GM12878 (cell line): ENCODE data around the gene RTN4RL1. TPM values are rescaled to one million over a fixed set of nuclear protein-coding genes. Genes with fewer than 3 reads are reported as not detected.

Experiments used
- ATAC-seq: fragments of 200-7000 bp; cut with Tn5 transposase; 3 replicates; pipeline ENCODE4 v1.9.1; 2020; ENCODE audit warnings: mild to moderate bottlenecking, moderate library complexity
- BruUV-seq: library from RNA; stranded (reverse); fragments of 400-500 nt; replicated peaks from 2 replicates; lab custom pipeline; 2021; lab: Mats Ljungman, UMichigan
- CTCF ChIA-PET: fragments of 300-600 bp; sonication (Branson Sonifier 250); formaldehyde crosslinking; extraction: SDS; loops from one replicate; lab custom pipeline; 2021; ENCODE audit warnings: inconsistent platforms; lab: Yijun Ruan, JAX
- POLR2A ChIA-PET: fragments of 350-600 bp; formaldehyde crosslinking; extraction: SDS; loops from one replicate; lab custom pipeline; 2021; ENCODE audit warnings: inconsistent platforms; lab: Charles Lee
- RAD21 ChIA-PET: fragments of 300-600 bp; sonication (Branson Sonifier 250); formaldehyde crosslinking; loops from one replicate; lab custom pipeline; 2023; ENCODE audit warnings: antibody characterized with exemption; ENCODE audit not compliant: unreplicated experiment; lab: Charles Lee
- SMC1A ChIA-PET: fragments of 300-600 bp; sonication (Branson Sonifier 250); formaldehyde crosslinking; loops from one replicate; lab custom pipeline; 2023; ENCODE audit not compliant: unreplicated experiment, uncharacterized antibody; lab: Charles Lee
- DNase-seq: peaks from one replicate; pipeline ENCODE4 v3.0.0-alpha.2; 2011; ENCODE audit warnings: low read depth, low spot score
- FAIRE-seq: peaks from 3 replicates; lab custom pipeline; 2011; peaks lifted over from hg19 to GRCh38; lab: Jason Lieb, UNC
- H2AFZ ChIP-seq: 2 replicates; pipeline ENCODE4 v1.6.0; 2011; ENCODE audit warnings: low read depth, low read length, control low read depth; ENCODE audit not compliant: control insufficient read depth
- H3K27ac ChIP-seq: 2 replicates; pipeline ENCODE4 v1.5.1; 2011; ENCODE audit warnings: control low read depth; ENCODE audit not compliant: control insufficient read depth, insufficient read depth
- H3K27me3 ChIP-seq, 2 experiments: replicated peaks in 1 of 2; 2 replicates each; pipeline versions ENCODE4 v1.6.0 to v1.6.1; 2011; ENCODE audit warnings: low read length in 1 of 2; ENCODE audit not compliant: control insufficient read depth in 2 of 2, insufficient read depth in 2 of 2
- H3K36me3 ChIP-seq, 2 experiments: 2 replicates each; pipeline ENCODE4 v1.5.1; 2011; ENCODE audit warnings: low read length in 1 of 2; ENCODE audit not compliant: control insufficient read depth in 2 of 2, insufficient read depth in 2 of 2
- H3K4me1 ChIP-seq: 2 replicates; pipeline ENCODE4 v1.6.1; 2011; ENCODE audit warnings: mild to moderate bottlenecking, low read length, moderate library complexity, mixed read lengths; ENCODE audit not compliant: control insufficient read depth, insufficient read depth
- H3K4me2 ChIP-seq: 2 replicates; pipeline ENCODE4 v1.6.0; 2011; ENCODE audit warnings: control low read depth; ENCODE audit not compliant: control insufficient read depth, insufficient read depth
- H3K4me3 ChIP-seq: fragments of 200-600 bp; sonication (generic); 2 replicates; pipeline ENCODE4 v1.5.1; 2016
- H3K79me2 ChIP-seq: 2 replicates; pipeline ENCODE4 v1.6.0; 2011; ENCODE audit warnings: low read length; ENCODE audit not compliant: control insufficient read depth, insufficient read depth
- H3K9ac ChIP-seq: 2 replicates; pipeline ENCODE4 v1.8.0; 2011; ENCODE audit warnings: low read length, control low read depth, mixed read lengths; ENCODE audit not compliant: control insufficient read depth, insufficient read depth
- H3K9me3 ChIP-seq: replicated peaks from 3 replicates; pipeline ENCODE4 v1.5.1; 2011; ENCODE audit warnings: mild to moderate bottlenecking, low read length; ENCODE audit not compliant: control insufficient read depth, insufficient read depth
- H4K20me1 ChIP-seq: 2 replicates; pipeline ENCODE4 v1.6.0; 2011; ENCODE audit not compliant: control insufficient read depth, insufficient read depth
- CBFB ChIP-seq: IDR thresholded peaks from 2 replicates; pipeline ENCODE4 v1.6.1; 2016; ENCODE audit warnings: antibody characterized with exemption, low read depth
- CBX3 ChIP-seq: fragments of 200-600 bp; sonication (generic); IDR thresholded peaks from 2 replicates; pipeline ENCODE4 v1.6.1; 2016; ENCODE audit warnings: low read depth, borderline replicate concordance
- CHD2 ChIP-seq: IDR thresholded peaks from 2 replicates; pipeline ENCODE4 v1.6.1; 2011; ENCODE audit warnings: low read depth, low read length, improper control_type of control experiment, borderline replicate concordance
- EGR1 ChIP-seq, 2 experiments: IDR thresholded peaks; 1 replicate in 1 of 2; 2 replicates in 1 of 2; pipeline ENCODE4 v1.6.1; 2011 to 2012; ENCODE audit warnings: low read depth in 2 of 2, low read length in 2 of 2, borderline replicate concordance in 1 of 2, mild to moderate bottlenecking in 1 of 2, moderate library complexity in 1 of 2
- HDAC6 ChIP-seq: fragments of 200-600 bp; sonication (generic); IDR thresholded peaks from one replicate; pipeline ENCODE4 v1.8.0; 2017; ENCODE audit warnings: antibody characterized with exemption; ENCODE audit not compliant: unreplicated experiment
- IKZF1 ChIP-seq: fragments of 450-650 bp; conservative IDR thresholded peaks from 2 replicates; pipeline ENCODE4 v1.6.1; 2017; ENCODE audit warnings: antibody characterized with exemption, mild to moderate bottlenecking
- KLF5 ChIP-seq: fragments of 450-650 bp; IDR thresholded peaks from 2 replicates; pipeline ENCODE4 v1.6.1; 2014; ENCODE audit warnings: mild to moderate bottlenecking; ENCODE audit not compliant: partially characterized antibody
- MXI1 ChIP-seq: fragments of 150-350 bp; IDR thresholded peaks from 2 replicates; pipeline ENCODE4 v1.6.1; 2011; ENCODE audit warnings: low read depth, mild to moderate bottlenecking, inconsistent platforms, low read length, improper control_type of control experiment
- NFIC ChIP-seq: IDR thresholded peaks from 2 replicates; pipeline ENCODE4 v1.6.1; 2012; ENCODE audit warnings: low read depth, mild to moderate bottlenecking, inconsistent platforms, low read length, moderate library complexity
- NFXL1 ChIP-seq: fragments of 450-650 bp; IDR thresholded peaks from 2 replicates; pipeline ENCODE4 v1.6.1; 2017; ENCODE audit warnings: antibody characterized with exemption, mild to moderate bottlenecking, borderline replicate concordance
- NRF1 ChIP-seq: conservative IDR thresholded peaks from 2 replicates; pipeline ENCODE4 v1.6.1; 2011; ENCODE audit warnings: mild to moderate bottlenecking, low read depth, low read length, improper control_type of control experiment
- POLR2A ChIP-seq: IDR thresholded peaks from 2 replicates; pipeline ENCODE4 v1.6.1; 2011; ENCODE audit warnings: low read depth, mild to moderate bottlenecking, low read length
- ZNF622 ChIP-seq: fragments of 450-650 bp; IDR thresholded peaks from 2 replicates; pipeline ENCODE4 v1.6.1; 2017; ENCODE audit warnings: mild to moderate bottlenecking, inconsistent platforms
- WGBS: methylation state at CpG from one replicate; pipeline ENCODE4 v1.1.6; 2016; ENCODE audit warnings: low lambda C conversion rate; ENCODE audit not compliant: insufficient replicate concordance, insufficient coverage; ENCODE audit errors: missing lambda C conversion rate; 5-methylcytosine and 5-hydroxymethylcytosine counted together
- in situ Hi-C: fragments of 300-500 bp; cut with MboI; formaldehyde crosslinking; loops from 9 replicates; pipeline ENCODE4 v1.14.3; 2018; ENCODE audit warnings: mixed read lengths
- intact Hi-C: fragments of 100-400 bp; cut with micrococcal nuclease; formaldehyde crosslinking; loops from one replicate; pipeline ENCODE4 v1.14.2; 2022; ENCODE audit not compliant: unreplicated experiment
- polyA plus RNA-seq, 11 experiments: library from polyadenylated mRNA; depleted of rRNA in 4 of 11; unstranded in 6 of 11; stranded (reverse) in 5 of 11; fragments of >200 nt; fragmentation: Nextera tagmentation in 4 of 11; fragmentation: Illumina TruSeq in 1 of 11; extraction: Ambion mirVana in 4 of 11; extraction: Trizol in 1 of 11; gene quantifications; 1 replicate in 1 of 11; 2 replicates in 10 of 11; pipeline versions ENCODE4 v1.2.1 to v1.2.3, GENCODE V29; 2011 to 2016; ENCODE audit warnings: inconsistent platforms in 2 of 11, missing spikeins in 2 of 11, low read depth in 1 of 11
- total RNA-seq, 4 experiments: library from RNA; depleted of rRNA in 3 of 4; stranded (reverse); fragments of >200 nt in 3 of 4; fragmentation: Illumina TruSeq in 1 of 4; extraction: Trizol in 1 of 4; gene quantifications; 2 replicates each; pipeline versions ENCODE4 v1.2.1 to v1.2.3, GENCODE V29; 2013 to 2021
- TF ChIP-seq, protein P1 (sequence below): fragments of 450-650 bp; formaldehyde crosslinking; IDR thresholded peaks from 2 replicates; pipeline ENCODE4 v1.5.0; 2022; ENCODE audit warnings: mild to moderate bottlenecking, missing genetic modification characterization
- TF ChIP-seq, protein P2 (sequence below): fragments of 150-350 bp; IDR thresholded peaks from 2 replicates; pipeline ENCODE4 v1.6.1; 2016; ENCODE audit warnings: low read depth, low read length
- TF ChIP-seq, protein P3 (sequence below): IDR thresholded peaks from 2 replicates; pipeline ENCODE4 v1.6.1; 2011; ENCODE audit warnings: mild to moderate bottlenecking, low read depth, low read length, moderate library complexity; ENCODE audit not compliant: insufficient replicate concordance

The RTN4RL1 gene
- total and polyA plus RNA-seq, 10 of the 15 experiments (the other 5 are each of a cell fraction or from before 2014, with no cell fraction given) = 0.08 to 0.11 (median 0.10) TPM; not detected in 7

DNA sequence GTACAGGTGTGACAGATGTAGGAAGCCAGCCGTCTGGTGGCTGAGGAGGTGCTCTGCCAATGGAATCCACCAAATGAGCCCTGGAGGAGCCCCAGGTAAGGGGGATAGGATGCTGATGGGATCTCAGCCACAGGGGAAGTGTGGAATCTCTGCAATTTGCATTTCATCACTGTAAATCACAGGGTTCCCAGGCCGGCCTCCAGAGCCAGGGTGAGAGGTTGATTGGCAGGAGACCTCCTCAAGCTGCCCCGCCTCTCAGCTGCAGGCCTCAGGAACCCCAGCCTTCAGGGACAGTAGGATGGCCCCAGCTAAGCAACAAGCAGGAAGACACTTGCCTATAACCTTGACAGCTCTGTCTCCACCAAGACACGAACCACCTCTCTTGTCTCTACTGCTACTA, 39.4 kb downstream of the RTN4RL1 start (continued):
- no peak for TF ChIP-seq NRF1
- TF ChIP-seq NFXL1 = no peak
- TF ChIP-seq NFIC = no peak
- TF ChIP-seq, all 136 proteins: peak for 0

DNA sequence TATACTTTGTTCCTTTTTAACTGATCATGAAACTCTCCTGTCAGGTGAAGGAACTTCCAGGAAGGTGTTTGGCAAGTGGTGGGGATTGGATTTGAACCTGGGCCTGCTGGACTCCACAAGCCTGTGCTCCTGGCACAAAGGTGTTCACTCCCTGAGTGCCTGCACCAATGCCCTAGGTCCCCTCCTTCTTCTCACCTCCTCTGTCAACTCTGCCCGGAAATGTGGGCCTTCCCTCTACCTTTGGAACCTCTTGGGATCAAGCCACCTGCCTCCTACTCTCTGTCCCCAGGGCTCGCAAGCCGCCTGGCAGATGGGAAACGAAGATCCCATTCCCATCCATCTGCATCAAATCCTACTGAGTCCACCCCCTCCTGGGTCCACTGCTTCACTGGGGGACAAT, 40.0 kb downstream of the RTN4RL1 start:
- no peak overlapping the region for H3K4me2 ChIP-seq
- no peaks in the 10 kb centered on the region; a peak in 1 of 4 replicates for H3K27me3 ChIP-seq
- H2AFZ ChIP-seq = no peak overlapping the region
- ChIA-PET POLR2A (no interaction called here), SMC1A (no interaction called here), RAD21 (no interaction called here), CTCF (no interaction called here)
- H3K9me3 ChIP-seq = no peaks in the 10 kb centered on the region
- FAIRE-seq (no peak), ATAC-seq (no peak), DNase-seq (no peak)
- in situ Hi-C loops (no loop called here), intact Hi-C loops (no loop called here)
- H3K4me3 ChIP-seq = no peak overlapping the region
- H3K79me2 ChIP-seq = no peaks in the 10 kb centered on the region
- no TSS peak for BruUV-seq
- WGBS = 43% methylated on average over 4 of the region's 4 CpGs
- no peak overlapping the region for H3K27ac ChIP-seq
- no peaks in the 10 kb centered on the region for H3K36me3 ChIP-seq
- H4K20me1 ChIP-seq = no peaks in the 10 kb centered on the region
- no peak overlapping the region for H3K9ac ChIP-seq
- no peaks in the 10 kb centered on the region for H3K4me1 ChIP-seq
- TF ChIP-seq KLF5 = no peak
- TF ChIP-seq HDAC6 = no peak
- no peak for TF ChIP-seq CBFB
- TF ChIP-seq, protein P1, sequence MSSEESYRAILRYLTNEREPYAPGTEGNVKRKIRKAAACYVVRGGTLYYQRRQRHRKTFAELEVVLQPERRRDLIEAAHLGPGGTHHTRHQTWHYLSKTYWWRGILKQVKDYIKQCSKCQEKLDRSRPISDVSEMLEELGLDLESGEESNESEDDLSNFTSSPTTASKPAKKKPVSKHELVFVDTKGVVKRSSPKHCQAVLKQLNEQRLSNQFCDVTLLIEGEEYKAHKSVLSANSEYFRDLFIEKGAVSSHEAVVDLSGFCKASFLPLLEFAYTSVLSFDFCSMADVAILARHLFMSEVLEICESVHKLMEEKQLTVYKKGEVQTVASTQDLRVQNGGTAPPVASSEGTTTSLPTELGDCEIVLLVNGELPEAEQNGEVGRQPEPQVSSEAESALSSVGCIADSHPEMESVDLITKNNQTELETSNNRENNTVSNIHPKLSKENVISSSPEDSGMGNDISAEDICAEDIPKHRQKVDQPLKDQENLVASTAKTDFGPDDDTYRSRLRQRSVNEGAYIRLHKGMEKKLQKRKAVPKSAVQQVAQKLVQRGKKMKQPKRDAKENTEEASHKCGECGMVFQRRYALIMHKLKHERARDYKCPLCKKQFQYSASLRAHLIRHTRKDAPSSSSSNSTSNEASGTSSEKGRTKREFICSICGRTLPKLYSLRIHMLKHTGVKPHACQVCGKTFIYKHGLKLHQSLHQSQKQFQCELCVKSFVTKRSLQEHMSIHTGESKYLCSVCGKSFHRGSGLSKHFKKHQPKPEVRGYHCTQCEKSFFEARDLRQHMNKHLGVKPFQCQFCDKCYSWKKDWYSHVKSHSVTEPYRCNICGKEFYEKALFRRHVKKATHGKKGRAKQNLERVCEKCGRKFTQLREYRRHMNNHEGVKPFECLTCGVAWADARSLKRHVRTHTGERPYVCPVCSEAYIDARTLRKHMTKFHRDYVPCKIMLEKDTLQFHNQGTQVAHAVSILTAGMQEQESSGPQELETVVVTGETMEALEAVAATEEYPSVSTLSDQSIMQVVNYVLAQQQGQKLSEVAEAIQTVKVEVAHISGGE (CRISPR knock-in tag) = no peak
- no peak for TF ChIP-seq ZNF622
- TF ChIP-seq, protein P2, sequence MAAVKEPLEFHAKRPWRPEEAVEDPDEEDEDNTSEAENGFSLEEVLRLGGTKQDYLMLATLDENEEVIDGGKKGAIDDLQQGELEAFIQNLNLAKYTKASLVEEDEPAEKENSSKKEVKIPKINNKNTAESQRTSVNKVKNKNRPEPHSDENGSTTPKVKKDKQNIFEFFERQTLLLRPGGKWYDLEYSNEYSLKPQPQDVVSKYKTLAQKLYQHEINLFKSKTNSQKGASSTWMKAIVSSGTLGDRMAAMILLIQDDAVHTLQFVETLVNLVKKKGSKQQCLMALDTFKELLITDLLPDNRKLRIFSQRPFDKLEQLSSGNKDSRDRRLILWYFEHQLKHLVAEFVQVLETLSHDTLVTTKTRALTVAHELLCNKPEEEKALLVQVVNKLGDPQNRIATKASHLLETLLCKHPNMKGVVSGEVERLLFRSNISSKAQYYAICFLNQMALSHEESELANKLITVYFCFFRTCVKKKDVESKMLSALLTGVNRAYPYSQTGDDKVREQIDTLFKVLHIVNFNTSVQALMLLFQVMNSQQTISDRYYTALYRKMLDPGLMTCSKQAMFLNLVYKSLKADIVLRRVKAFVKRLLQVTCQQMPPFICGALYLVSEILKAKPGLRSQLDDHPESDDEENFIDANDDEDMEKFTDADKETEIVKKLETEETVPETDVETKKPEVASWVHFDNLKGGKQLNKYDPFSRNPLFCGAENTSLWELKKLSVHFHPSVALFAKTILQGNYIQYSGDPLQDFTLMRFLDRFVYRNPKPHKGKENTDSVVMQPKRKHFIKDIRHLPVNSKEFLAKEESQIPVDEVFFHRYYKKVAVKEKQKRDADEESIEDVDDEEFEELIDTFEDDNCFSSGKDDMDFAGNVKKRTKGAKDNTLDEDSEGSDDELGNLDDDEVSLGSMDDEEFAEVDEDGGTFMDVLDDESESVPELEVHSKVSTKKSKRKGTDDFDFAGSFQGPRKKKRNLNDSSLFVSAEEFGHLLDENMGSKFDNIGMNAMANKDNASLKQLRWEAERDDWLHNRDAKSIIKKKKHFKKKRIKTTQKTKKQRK = no peak
- no peak for TF ChIP-seq MXI1
- TF ChIP-seq CBX3 = no peak
- TF ChIP-seq CHD2 = no peak
- TF ChIP-seq, protein P3, sequence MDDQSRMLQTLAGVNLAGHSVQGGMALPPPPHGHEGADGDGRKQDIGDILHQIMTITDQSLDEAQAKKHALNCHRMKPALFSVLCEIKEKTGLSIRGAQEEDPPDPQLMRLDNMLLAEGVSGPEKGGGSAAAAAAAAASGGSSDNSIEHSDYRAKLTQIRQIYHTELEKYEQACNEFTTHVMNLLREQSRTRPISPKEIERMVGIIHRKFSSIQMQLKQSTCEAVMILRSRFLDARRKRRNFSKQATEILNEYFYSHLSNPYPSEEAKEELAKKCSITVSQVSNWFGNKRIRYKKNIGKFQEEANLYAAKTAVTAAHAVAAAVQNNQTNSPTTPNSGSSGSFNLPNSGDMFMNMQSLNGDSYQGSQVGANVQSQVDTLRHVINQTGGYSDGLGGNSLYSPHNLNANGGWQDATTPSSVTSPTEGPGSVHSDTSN = no peak
- TF ChIP-seq POLR2A = no peak
- no peak for TF ChIP-seq IKZF1
- no peak for TF ChIP-seq EGR1 (IDR thresholded peaks at IDR 0.05; ENCODE audit: borderline replicate concordance in 1 of 2, low read depth in 2 of 2, low read length in 2 of 2)
